Lung (tissue), 12 donors: ENCODE data around the gene CFTR. TPM values are rescaled to one million over a fixed set of nuclear protein-coding genes. Genes with fewer than 3 reads are reported as not detected.

Source experiments
- ATAC-seq: fragments of 200-7000 bp; cut with Tn5 transposase; one replicate; pipeline ENCODE4 v1.9.1; 2020; ENCODE audit warnings: moderate number of reproducible peaks; ENCODE audit not compliant: insufficient read depth, low FRiP score
- DNase-seq, 3 donors: peaks; one replicate each; pipeline ENCODE4 v3.0.0-alpha.2; 2013 to 2017
- H3K27ac ChIP-seq, 2 donors: one replicate each; pipeline ENCODE4 v1.5.1; 2013; ENCODE audit warnings: mild to moderate bottlenecking in 2 of 2, moderate library complexity in 2 of 2, control low read depth in 1 of 2, inconsistent platforms in 1 of 2, low read depth in 1 of 2, low read length in 1 of 2
- H3K27me3 ChIP-seq, 3 donors: one replicate each; pipeline ENCODE4 v1.5.1; 2013; ENCODE audit warnings: low read length in 2 of 3; ENCODE audit not compliant: control insufficient read depth in 3 of 3, insufficient read depth in 3 of 3
- H3K36me3 ChIP-seq, 4 donors: one replicate each; pipeline ENCODE4 v1.5.1; 2013; ENCODE audit warnings: low read length in 4 of 4, mild to moderate bottlenecking in 1 of 4, moderate library complexity in 1 of 4; ENCODE audit not compliant: control insufficient read depth in 4 of 4, insufficient read depth in 4 of 4
- H3K4me1 ChIP-seq, 5 donors: one replicate each; pipeline ENCODE4 v1.5.1; 2013; ENCODE audit warnings: low read length in 5 of 5, mild to moderate bottlenecking in 2 of 5, moderate library complexity in 1 of 5; ENCODE audit not compliant: control insufficient read depth in 5 of 5, insufficient read depth in 5 of 5
- H3K4me3 ChIP-seq: one replicate; pipeline ENCODE4 v1.5.1; 2013; ENCODE audit warnings: mild to moderate bottlenecking, control low read depth, moderate library complexity
- H3K9ac ChIP-seq, 2 donors: one replicate each; pipeline ENCODE4 v1.5.1; 2013; ENCODE audit warnings: low read length in 2 of 2, control low read depth in 1 of 2; ENCODE audit not compliant: insufficient read depth in 1 of 2
- H3K9me3 ChIP-seq, 4 donors: one replicate each; pipeline ENCODE4 v1.5.1; 2013; ENCODE audit warnings: low read length in 3 of 4, mild to moderate bottlenecking in 1 of 4, moderate library complexity in 1 of 4; ENCODE audit not compliant: control insufficient read depth in 4 of 4, insufficient read depth in 3 of 4
- WGBS, 2 donors: extraction: QIAGEN DNeasy Blood & Tissue Kit; methylation state at CpG; one replicate each; pipeline ENCODE4 v1.1.7; 2013; 5-methylcytosine and 5-hydroxymethylcytosine counted together
- polyA plus RNA-seq, 2 donors: library from polyadenylated mRNA; stranded (reverse); fragments of 200-250 nt; gene quantifications; one replicate each; pipeline ENCODE4 v1.2.1, GENCODE V29; 2013
- total RNA-seq, 2 donors: library from RNA; depleted of rRNA in 1 of 2; stranded (reverse); fragments of >200 nt in 1 of 2; gene quantifications; one replicate each; pipeline ENCODE4 v1.2.1, GENCODE V29; 2014 to 2021
- TF ChIP-seq, protein P1 (sequence below): IDR thresholded peaks from 2 replicates; pipeline ENCODE4 v1.5.1; 2012; ENCODE audit warnings: mild to moderate bottlenecking; ENCODE audit errors: control extremely low read depth, extremely low read depth
- donor health status: control.
- donor health status: control.
- donor health status: Bipolar disorder and iron deficiency.
- donor health status: healthy.
- donor health status: DM: yes; HTN: yes; CAD: no.

Gene CFTR
- total and polyA plus RNA-seq, 4 donors = 8.2 to 138 (median 15.7) TPM

DNA sequence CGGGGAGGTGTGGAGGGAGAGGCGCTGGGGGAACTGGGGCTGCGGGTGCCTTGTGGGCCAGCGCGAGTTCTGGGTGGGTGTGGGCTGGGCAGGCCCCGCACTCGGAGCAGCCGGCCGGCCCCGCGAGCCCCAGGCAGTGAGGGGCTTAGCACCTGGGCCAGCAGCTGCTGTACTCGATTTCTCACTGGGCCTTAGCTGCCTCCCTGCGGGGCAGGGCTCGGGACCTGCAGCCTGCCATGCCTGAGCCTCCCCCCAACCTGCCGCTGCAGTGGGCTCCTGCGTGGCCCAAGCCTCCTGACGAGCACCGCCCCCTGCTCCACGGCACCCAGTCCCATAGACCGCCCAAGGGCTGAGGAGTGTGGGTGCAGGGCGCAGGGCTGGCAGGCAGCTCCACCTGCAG is 116.3 kb downstream of the CFTR start:
- no peak for DNase-seq
- H3K4me1 ChIP-seq = no peaks in the 10 kb centered on the region
- WGBS, 2 donors = 96 to 97% methylated on average over 21 of the region's 21 CpGs
- no peak overlapping the region for H3K4me3 ChIP-seq
- H3K9me3 ChIP-seq = peaks cover 0 to 4% (median 0%) of the 10 kb centered on the region in 4 donors
- H3K27me3 ChIP-seq = no peaks in the 10 kb centered on the region
- TF ChIP-seq, protein P1, sequence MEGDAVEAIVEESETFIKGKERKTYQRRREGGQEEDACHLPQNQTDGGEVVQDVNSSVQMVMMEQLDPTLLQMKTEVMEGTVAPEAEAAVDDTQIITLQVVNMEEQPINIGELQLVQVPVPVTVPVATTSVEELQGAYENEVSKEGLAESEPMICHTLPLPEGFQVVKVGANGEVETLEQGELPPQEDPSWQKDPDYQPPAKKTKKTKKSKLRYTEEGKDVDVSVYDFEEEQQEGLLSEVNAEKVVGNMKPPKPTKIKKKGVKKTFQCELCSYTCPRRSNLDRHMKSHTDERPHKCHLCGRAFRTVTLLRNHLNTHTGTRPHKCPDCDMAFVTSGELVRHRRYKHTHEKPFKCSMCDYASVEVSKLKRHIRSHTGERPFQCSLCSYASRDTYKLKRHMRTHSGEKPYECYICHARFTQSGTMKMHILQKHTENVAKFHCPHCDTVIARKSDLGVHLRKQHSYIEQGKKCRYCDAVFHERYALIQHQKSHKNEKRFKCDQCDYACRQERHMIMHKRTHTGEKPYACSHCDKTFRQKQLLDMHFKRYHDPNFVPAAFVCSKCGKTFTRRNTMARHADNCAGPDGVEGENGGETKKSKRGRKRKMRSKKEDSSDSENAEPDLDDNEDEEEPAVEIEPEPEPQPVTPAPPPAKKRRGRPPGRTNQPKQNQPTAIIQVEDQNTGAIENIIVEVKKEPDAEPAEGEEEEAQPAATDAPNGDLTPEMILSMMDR = no peak
- H3K27ac ChIP-seq = no peak overlapping the region
- no peak for ATAC-seq
- peaks cover 0 to 1% (median 0%) of the 10 kb centered on the region in 4 donors for H3K36me3 ChIP-seq
- H3K9ac ChIP-seq = no peak overlapping the region

DNA sequence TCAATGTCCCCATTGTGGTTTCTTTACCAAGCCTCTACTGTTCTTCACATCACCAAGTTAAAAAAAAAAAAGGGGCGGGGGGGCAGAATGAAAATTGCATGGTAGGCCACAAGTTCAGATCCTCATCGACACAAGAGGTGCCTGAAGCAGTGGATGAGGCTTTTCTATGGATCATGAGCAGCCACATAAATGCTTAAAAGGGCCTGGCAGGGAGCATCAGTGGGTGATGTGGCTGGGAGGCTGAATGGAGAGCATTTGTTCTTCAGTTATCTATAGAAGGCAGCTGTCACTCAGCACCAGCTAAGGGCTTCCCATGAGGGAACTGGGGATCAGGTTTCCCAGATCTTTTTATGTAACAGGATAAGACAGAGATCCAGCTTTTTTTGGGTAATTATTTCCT is 117.9 kb downstream of the CFTR start:
- WGBS, 2 donors = 82 to 86% methylated on average over 2 of the region's 2 CpGs
- DNase-seq = no peak
- Histone ChIP-seq H3K4me1 (no peaks in the 10 kb centered on the region), H3K9me3 (peaks cover 0 to 2% (median 0%) of the 10 kb centered on the region in 4 donors), H3K27ac (no peak overlapping the region), H3K27me3 (no peaks in the 10 kb centered on the region), H3K4me3 (no peak overlapping the region), H3K9ac (no peak overlapping the region), H3K36me3 (no peaks in the 10 kb centered on the region)
- TF ChIP-seq, protein P1 = no peak
- no peak for ATAC-seq

DNA sequence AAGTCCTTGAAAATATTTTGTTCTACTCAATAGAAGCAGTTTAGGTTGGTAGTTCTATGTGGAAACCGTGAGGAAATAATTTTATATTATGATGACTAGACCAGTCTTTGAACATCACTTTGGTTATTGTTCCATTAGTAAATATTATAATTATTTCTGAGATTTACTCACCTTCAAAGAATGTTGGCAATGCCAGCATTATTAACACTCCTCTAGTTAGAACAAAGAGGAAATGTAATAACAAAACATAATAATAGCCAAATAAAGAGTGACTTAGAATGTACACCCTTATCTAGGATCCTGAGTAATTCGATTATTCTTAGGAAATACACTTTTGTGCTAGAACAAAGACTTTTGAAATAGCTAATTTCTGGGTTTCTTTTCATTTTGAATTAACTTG is 121.1 kb downstream of the CFTR start:
- no peak overlapping the region for H3K4me3 ChIP-seq

More for the DNA sequence above, 121.1 kb downstream of the CFTR start:
- ATAC-seq = no peak
- H3K4me1 ChIP-seq = no peaks in the 10 kb centered on the region
- TF ChIP-seq, protein P1 = no peak
- WGBS, 2 donors = 55 to 56% methylated on average over 2 of the region's 2 CpGs
- H3K9ac ChIP-seq = no peak overlapping the region
- no peaks in the 10 kb centered on the region for H3K27me3 ChIP-seq
- DNase-seq = no peak
- no peaks in the 10 kb centered on the region for H3K36me3 ChIP-seq
- no peak overlapping the region for H3K27ac ChIP-seq
- H3K9me3 ChIP-seq = peaks cover 0 to 2% (median 0%) of the 10 kb centered on the region in 4 donors
